Thyroid gland (tissue), 4 donors: ENCODE results near the gene SESN3. TPM values are rescaled to one million over a fixed set of nuclear protein-coding genes. Genes with fewer than 3 reads are reported as not detected.
"Not testable (repeated sequence)": the region's sequence is repeated elsewhere in the genome, so short reads cannot be mapped to it uniquely, and the experiment has no call there.

Source experiments
- DNase-seq, 2 donors: peaks; one replicate each; pipeline ENCODE4 v3.0.0-alpha.2; 2019
- H3K27ac ChIP-seq, 3 donors: fragments of 200-600 bp; sonication (generic); 1 replicate in 2 of 3; 2 replicates in 1 of 3; pipeline ENCODE4 v1.5.1; 2016 to 2019; ENCODE audit warnings: mild to moderate bottlenecking in 1 of 3, moderate library complexity in 1 of 3
- H3K27me3 ChIP-seq: fragments of 200-600 bp; sonication (generic); one replicate; pipeline ENCODE4 v1.5.1; 2019
- H3K36me3 ChIP-seq, 2 donors: fragments of 200-600 bp; sonication (generic); one replicate each; pipeline ENCODE4 v1.5.1; 2016 to 2019
- H3K4me1 ChIP-seq, 2 donors: fragments of 200-600 bp; sonication (generic); one replicate each; pipeline ENCODE4 v1.5.1; 2017 to 2019
- H3K4me3 ChIP-seq, 3 donors: fragments of 200-600 bp; sonication (generic); replicated peaks in 1 of 3; 1 replicate in 2 of 3; 2 replicates in 1 of 3; pipeline ENCODE4 v1.5.1; 2016; ENCODE audit warnings: mild to moderate bottlenecking in 1 of 3
- H3K9me3 ChIP-seq: fragments of 200-600 bp; sonication (generic); one replicate; pipeline ENCODE4 v1.5.1; 2017
- CTCF ChIP-seq, 6 experiments: fragments of 200-600 bp in 3 of 6; fragments of 450-650 bp in 3 of 6; sonication (generic) in 3 of 6; IDR thresholded peaks; one replicate each; pipeline ENCODE4 v1.5.1; 2016 to 2019; ENCODE audit warnings: antibody characterized with exemption in 6 of 6, mild to moderate bottlenecking in 2 of 6, inconsistent platforms in 1 of 6, moderate library complexity in 1 of 6
- POLR2A ChIP-seq, 2 donors: fragments of 450-650 bp; IDR thresholded peaks; one replicate each; pipeline ENCODE4 v1.6.1; 2017; ENCODE audit warnings: antibody characterized with exemption in 2 of 2, mild to moderate bottlenecking in 2 of 2, moderate library complexity in 1 of 2
- WGBS, 2 donors: methylation state at CpG; one replicate each; pipeline ENCODE4 v1.1.5; 2017; 5-methylcytosine and 5-hydroxymethylcytosine counted together
- intact Hi-C: fragments of 100-400 bp; cut with DNase I; formaldehyde crosslinking; loops from one replicate; pipeline ENCODE4 v1.15.1; 2023
- total RNA-seq, 4 donors: library from RNA; depleted of rRNA; stranded (reverse); fragments of >200 nt; gene quantifications; one replicate each; pipeline ENCODE4 v1.2.3, GENCODE V29; 2016

Gene SESN3
- total RNA-seq, 4 donors from 2014 or later = 54.3 to 82.2 (median 71.8) TPM

GRCh38 chr11:95255251-95256145 lies 24.5 kb upstream of the SESN3 start:
- WGBS, 2 donors = 87 to 90% methylated on average over 4 of the region's 4 CpGs
- TF ChIP-seq CTCF (IDR thresholded peaks at IDR 0.05) = no peak
- no peak for TF ChIP-seq POLR2A (IDR thresholded peaks at IDR 0.05)
- H3K36me3 ChIP-seq = no peaks in the 10 kb centered on the region
- H3K27ac ChIP-seq = peak overlapping the region in 1 of 3 donors; percentile 63
- no peaks in the 10 kb centered on the region for H3K27me3 ChIP-seq
- peaks cover 12 to 19% of the 10 kb centered on the region in 2 donors for H3K4me1 ChIP-seq
- intact Hi-C loops = no loop called here
- H3K4me3 ChIP-seq = no peak overlapping the region
- H3K9me3 ChIP-seq = no peaks in the 10 kb centered on the region
- DNase-seq = no peak

GRCh38 chr11:95254716-95255115 lies 23.7 kb upstream of the SESN3 start:
- Histone ChIP-seq H3K27ac (peak overlapping the region in 2 of 3 donors; percentile 50 to 63), H3K4me3 (no peak overlapping the region), H3K36me3 (no peaks in the 10 kb centered on the region), H3K27me3 (no peaks in the 10 kb centered on the region), H3K9me3 (no peaks in the 10 kb centered on the region), H3K4me1 (peaks cover 12 to 19% of the 10 kb centered on the region in 2 donors)
- TF ChIP-seq POLR2A (IDR thresholded peaks at IDR 0.05) = no peak
- TF ChIP-seq CTCF (IDR thresholded peaks at IDR 0.05) = no peak
- intact Hi-C loops = no loop called here
- no peak for DNase-seq

GRCh38 chr11:95254131-95254704 lies 23.2 kb upstream of the SESN3 start:
- no peaks in the 10 kb centered on the region for H3K27me3 ChIP-seq
- peak; percentile 88 to 89 for DNase-seq
- intact Hi-C loops = no loop called here
- H3K36me3 ChIP-seq = no peaks in the 10 kb centered on the region
- H3K4me3 ChIP-seq = no peak overlapping the region
- WGBS, 2 donors = 2 to 4% methylated on average over 8 of the region's 8 CpGs
- H3K27ac ChIP-seq = peak overlapping the region in 2 of 3 donors; percentile 50 to 78
- H3K9me3 ChIP-seq = no peaks in the 10 kb centered on the region
- H3K4me1 ChIP-seq = peaks cover 12 to 19% of the 10 kb centered on the region in 2 donors
- TF ChIP-seq POLR2A (IDR thresholded peaks at IDR 0.05) = peak in 1 of 2 donors; percentile 71
- no peak for TF ChIP-seq CTCF (IDR thresholded peaks at IDR 0.05)

- no peak overlapping the region for H3K27ac ChIP-seq
- no peaks in the 10 kb centered on the region for H3K9me3 ChIP-seq
- WGBS, 2 donors = 91 to 92% methylated on average over 2 of the region's 2 CpGs
- H3K27me3 ChIP-seq = no peaks in the 10 kb centered on the region
- TF ChIP-seq CTCF (IDR thresholded peaks at IDR 0.05) = no peak
- no peak for TF ChIP-seq POLR2A (IDR thresholded peaks at IDR 0.05)
- H3K4me3 ChIP-seq = no peak overlapping the region
- no peak for DNase-seq
- H3K36me3 ChIP-seq = no peaks in the 10 kb centered on the region
- intact Hi-C loops = no loop called here
- peaks cover 12 to 19% of the 10 kb centered on the region in 2 donors for H3K4me1 ChIP-seq
Observed at GRCh38 chr11:95253141-95253540, 22.1 kb upstream of the SESN3 start.

- no peak overlapping the region for H3K4me3 ChIP-seq
- H3K36me3 ChIP-seq = no peaks in the 10 kb centered on the region
- H3K27ac ChIP-seq = no peak overlapping the region
- H3K4me1 ChIP-seq = peaks cover 12 to 19% of the 10 kb centered on the region in 2 donors
- intact Hi-C loops = no loop called here
- DNase-seq = no peak
- WGBS, 2 donors = 77 to 83% methylated on average over 1 of the region's 1 CpG
- no peaks in the 10 kb centered on the region for H3K9me3 ChIP-seq
- TF ChIP-seq POLR2A (IDR thresholded peaks at IDR 0.05) (no peak), CTCF (IDR thresholded peaks at IDR 0.05) (no peak)
- no peaks in the 10 kb centered on the region for H3K27me3 ChIP-seq
Observed at GRCh38 chr11:95252586-95252985, 21.6 kb upstream of the SESN3 start.

- H3K36me3 ChIP-seq, H3K4me3 ChIP-seq, DNase-seq, H3K27me3 ChIP-seq, intact Hi-C loops, H3K9me3 ChIP-seq, H3K27ac ChIP-seq: not testable (repeated sequence)
- H3K4me1 ChIP-seq = peaks cover 12 to 19% of the 10 kb centered on the region in 2 donors
- WGBS, 2 donors = 95 to 97% methylated on average over 6 of the region's 6 CpGs
Observed at GRCh38 chr11:95251896-95252295, 20.9 kb upstream of the SESN3 start.
